HK-2 (cell line): ENCODE results near the gene CNN2.

Source experiments
- DNase-seq: peaks from one replicate; pipeline ENCODE4 v3.0.0-alpha.2; 2018; ENCODE audit not compliant: unreplicated experiment

Gene CNN2

DNA sequence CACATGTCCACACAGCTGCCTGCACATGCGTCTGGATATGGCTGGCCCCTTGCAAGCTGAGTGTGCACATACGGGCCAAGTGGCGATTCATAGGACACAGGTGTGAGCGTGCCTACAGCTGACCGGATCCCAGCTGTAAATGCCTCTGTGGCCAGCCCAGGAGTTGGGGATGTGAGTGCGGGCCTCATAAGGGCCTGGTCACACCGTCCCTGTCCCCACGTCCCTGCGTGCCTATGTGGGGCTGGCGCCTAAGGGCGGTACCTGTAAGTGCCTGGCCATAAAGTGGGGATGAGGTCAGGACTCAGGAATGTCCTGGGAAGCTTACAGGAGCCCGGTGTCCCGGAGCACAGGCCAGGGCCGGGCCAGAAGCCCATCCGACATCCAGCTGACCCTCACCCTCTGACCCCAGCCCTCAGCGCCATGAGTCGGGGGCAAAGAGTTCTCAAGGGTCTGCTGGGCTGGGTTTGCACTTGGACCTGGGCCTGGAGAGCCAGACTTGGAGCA, 39.2 kb downstream of the CNN2 start:
- DNase-seq, result peak; percentile 78

DNA sequence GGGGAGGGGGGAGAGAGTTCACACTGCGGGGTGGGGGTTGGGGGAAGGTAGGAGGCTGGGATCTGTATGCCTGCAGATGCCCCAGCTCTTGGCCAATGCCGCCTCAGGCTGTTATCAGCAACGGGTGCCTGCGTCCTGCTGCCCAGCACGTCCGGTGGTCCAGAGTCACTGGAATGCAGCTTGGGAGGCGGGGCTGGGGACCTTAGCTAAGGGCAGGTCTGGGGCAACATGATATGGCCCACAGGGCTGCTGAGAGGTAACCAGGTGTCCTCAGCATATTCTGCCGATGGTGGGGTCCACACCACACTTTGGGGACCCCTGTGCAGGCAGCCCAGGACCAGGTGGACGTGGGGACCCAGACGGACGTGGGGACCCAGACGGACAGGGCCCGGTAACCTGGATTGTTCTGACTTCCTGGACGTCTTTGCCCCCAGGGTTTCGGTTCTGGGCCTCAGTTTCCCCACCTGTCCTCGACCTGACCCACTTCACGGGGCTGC, 39.9 kb downstream of the CNN2 start:
- peak; percentile 77 for DNase-seq

DNA sequence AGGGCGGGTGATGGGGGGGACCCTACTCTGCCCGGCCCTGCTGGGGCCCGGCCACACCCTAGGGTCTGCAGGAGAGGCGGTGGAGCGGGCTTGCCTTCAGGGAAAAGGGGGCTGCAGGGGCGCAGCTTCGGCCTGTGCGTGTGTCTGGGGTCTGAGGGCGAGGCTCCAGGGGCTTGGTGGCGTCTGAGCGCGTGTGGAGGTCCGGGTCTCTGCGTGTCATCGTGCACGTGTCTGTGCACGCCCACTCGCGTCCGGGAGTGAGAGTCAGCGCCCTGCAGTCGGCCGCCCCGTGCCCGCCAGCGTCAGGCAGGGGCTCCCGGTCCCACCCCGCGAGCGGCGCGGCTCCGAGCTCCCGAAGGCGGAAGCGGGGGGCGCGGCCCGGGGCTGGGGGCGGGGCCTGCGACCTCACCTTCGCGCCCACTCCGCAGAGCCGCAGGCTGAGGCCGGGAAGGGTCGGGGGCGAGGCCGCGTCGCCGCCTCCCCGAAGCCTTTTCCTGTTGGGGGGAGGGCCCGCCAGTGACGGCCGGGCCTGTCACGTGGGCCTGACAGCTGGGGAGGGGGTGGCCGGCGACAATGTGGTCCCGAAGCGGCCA, 40.4 kb downstream of the CNN2 start, which contains the start of gene ARHGAP45:
TSS of gene ARHGAP45 (plus strand) at position 420 of the 593 bp plus-strand sequence. CDS start 239 bp downstream, outside the sequence.
- no peak for DNase-seq

DNA sequence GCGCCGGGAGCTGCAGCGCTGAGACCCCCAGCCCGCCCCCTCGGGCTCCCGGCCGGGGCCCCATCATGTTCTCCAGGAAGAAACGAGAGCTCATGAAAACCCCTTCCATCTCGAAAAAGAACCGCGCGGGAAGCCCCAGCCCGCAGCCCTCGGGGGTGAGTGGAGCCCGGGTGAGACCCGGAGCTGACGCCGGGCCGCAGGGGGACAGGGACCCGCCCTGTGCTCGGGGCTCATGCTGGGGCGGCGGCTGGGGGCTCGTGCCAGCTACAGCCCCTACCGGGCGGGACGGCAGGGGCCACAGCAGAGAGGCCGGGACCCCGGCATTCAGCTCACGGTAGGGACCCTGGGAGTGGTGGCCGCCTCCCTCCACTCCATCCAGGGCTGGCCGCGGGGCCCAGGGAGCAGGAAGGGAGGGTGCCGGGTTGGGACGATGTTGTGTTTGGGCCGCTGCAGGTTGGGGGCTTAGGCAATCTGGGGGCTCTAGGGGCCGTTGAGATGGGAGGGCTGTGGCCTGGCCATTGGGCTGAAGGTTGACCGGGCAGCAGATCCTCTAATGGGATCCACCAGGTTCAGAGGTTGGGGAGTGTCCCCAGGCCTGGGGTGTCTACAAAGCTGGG, 41.0 kb downstream of the CNN2 start:
- DNase-seq, result no peak

DNA sequence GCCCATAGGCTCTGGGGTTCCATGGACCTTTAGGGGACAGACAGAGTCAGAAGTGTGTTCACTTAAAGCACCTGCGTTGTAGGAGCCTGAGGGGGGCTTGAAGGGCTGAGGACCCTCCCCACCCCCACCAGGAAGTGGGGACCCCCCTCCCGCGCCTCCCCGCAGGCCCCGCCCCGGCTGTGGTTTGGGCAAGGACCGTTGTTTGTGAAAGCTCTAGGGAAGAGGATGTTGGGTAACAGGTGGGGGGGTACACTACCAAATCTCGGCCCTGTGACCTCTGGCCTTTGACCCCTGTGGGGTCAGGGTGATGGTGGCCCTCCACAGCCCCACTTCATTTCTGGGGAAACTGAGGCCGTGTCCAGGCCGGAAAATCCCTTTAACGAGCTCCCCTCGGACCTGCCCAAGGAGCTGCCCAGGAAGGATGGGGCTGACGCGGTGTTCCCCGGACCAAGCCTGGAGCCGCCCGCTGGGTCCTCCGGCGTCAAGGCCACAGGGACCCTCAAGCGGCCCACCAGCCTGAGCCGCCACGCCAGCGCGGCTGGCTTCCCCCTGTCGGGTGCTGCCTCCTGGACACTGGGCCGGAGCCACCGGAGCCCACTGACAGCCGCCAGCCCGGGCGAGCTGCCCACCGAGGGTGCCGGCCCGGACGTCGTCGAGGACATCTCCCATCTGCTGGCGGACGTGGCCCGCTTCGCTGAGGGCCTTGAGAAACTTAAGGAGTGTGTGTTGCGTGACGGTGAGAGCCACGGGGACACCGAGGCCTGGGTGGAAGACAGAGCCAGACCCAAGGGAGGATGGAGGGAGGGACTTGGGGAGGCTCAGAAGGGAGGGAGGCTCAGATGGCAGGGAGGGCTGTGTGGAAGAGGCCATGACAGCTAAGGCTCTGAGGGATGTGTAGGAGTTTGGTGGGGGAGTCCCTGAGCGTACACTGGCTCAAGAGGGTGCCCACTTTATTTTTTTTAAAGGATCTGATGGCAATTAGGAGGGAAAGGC, 41.9 kb downstream of the CNN2 start:
- DNase-seq, result no peak

DNA sequence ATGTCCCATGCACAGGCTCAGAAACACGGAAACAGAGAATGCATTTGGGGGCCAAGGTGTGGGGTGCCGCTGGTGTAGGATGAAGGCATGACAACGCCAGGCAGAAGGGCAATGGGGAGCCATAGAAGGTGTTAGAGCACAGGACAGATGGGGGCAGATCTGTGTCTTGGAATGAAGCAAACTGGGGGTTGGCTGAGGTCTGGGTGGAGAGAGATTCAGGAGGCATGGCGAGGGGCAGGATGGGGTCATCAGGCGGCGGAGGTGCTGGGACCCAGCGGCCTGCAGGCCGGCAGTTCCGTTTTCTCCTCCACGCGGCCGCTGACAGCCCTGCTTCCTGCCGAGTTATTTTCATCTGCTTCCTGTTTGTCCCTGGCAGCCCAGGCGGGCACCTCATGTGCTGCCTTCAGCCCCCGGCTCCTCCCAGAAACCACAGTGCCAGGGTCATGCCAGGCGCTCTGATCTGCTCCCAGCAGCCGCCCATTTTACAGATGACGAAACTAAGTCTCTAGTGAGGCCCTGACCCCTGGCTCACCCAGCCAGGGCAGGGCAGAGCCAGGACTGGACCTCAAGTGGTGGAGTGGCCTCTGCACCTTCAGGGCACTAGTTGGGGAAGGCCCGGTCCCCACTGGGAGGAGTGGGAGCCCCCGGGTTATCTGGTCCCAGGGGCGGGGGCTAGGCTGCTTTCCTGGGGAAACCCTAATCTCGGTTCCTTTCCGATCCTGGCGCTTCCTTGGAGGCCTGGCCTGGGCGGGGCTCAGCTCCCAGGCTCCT, 42.8 kb downstream of the CNN2 start:
- no peak for DNase-seq

DNA sequence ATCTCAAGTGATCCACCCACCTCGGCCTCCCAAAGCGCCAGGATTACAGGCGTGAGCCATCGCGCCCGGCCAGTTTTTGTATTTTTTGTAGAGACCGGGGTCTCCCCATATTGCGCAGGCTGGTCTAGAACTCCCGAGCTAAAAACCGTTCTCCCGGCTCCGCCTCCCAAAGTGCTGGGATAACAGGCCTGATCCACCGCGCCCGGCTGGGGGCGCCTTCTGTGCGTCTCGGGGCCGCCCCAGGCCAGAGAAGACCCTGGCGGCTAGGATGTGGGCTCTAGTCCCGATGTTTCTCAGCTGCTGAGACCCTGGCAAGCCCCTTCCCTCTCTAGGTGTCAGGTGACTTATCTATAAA, 44.1 kb downstream of the CNN2 start:
- no peak for DNase-seq

DNA sequence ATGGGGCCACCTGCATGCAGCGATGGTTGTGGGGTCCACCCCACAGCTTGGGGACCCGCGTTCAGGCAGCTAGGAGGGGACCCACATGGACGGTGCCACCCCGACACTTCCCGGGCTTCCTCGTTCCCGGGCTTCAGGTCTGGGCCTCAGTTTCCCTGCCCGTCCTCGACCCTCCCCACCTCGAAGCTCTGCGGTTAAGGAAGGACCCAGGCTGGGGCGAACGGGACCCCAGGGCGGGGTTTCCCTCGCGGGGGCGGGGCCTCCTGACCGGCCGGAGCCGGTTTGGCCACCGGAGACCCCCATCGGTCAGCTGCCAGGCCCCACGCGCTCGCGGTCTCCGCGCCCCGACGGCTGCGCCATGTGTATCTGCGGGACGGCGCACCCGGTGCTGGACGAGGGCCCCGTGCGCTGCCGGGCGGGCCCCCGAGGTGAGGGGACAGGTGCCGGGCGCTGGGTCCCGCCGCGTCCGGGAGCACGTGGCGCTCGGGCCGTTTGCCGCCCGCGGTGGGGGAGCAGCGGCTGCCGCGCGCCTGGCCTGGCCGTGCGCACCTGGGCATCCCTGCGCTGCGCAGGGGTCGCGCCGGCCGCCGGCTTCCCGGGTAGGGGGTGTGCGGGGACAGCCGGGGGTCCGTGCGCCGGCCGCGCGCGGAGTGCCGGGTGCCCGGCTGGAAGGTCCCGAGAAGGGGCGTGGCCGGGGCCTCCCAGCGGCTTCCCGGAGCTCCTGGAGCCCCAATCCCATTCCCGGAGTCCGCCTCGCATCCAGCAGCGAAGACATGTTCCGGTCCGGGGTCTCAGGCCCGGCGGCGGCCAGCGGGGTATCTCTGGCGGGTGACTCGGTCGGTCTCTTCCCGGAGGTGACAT, 44.8 kb downstream of the CNN2 start:
- no peak for DNase-seq

DNA sequence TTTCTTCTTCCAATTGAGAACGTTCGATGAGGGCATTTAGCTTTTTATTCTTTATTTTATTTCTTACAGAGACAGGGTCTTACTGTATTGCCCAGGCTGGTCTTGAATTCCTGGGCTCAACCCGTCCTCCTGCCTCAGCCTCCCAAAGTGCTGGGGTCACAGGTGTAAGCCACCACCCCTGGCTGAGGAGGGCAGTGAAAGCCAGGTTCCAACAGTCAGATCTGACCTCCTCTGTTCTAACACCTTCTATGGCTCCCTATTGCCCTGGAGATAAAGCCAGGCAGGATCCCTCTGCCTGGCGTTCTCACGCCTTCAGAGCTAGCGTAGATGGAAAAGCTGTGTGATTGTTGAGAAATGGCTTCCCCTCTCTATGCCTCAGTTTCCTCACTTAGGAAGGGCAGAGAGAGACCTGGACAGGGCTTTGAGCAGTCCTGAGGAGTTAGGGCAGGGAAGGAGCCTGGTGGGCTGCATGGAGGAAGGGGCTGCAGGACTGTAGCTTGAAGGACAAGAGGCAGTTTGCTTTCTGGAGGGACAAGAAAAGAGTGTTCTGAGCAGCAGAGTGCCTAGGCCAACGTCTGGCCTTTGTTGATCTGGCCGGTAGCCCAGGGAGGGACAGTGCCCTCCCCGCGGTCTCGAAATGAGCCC, 46.1 kb downstream of the CNN2 start:
- DNase-seq, result no peak

DNA sequence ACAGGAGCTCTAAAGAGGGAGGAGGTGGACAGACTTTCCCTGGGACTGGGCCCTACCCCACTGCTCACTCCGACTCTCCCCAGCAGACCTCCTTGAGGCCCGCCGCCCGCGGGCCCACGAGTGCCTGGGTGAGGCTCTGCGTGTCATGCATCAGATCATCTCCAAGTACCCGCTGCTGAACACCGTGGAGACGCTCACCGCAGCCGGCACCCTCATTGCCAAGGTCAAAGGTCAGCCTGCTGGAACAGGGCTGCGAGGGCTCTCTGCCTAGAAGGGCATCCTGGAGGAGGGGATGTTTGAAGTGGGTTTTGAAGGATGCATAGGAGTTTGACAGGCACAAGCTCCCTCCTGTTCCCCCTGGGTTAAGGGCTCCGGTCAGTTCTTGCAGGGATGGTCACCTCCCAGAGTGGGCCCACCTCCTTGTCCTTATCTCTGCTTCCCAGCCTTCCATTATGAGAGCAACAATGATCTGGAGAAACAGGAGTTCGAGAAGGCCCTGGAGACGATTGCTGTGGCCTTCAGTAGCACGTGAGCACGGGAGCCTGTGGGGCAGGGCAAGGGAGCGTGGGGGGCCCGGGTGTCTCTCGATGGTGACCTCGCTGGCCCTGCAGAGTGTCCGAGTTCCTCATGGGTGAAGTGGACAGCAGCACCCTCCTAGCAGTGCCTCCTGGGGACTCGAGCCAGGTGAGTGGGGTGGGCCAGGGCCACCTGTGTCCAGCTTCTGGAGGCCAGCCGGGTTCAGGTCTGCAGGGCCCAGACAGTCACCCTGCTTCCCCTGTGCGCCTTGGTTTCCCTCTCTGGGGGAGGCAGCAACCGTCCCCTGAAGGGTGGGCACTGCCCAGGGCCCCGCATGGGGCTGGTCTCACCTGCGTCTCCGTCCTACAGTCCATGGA, 46.9 kb downstream of the CNN2 start:
- no peak for DNase-seq

DNA sequence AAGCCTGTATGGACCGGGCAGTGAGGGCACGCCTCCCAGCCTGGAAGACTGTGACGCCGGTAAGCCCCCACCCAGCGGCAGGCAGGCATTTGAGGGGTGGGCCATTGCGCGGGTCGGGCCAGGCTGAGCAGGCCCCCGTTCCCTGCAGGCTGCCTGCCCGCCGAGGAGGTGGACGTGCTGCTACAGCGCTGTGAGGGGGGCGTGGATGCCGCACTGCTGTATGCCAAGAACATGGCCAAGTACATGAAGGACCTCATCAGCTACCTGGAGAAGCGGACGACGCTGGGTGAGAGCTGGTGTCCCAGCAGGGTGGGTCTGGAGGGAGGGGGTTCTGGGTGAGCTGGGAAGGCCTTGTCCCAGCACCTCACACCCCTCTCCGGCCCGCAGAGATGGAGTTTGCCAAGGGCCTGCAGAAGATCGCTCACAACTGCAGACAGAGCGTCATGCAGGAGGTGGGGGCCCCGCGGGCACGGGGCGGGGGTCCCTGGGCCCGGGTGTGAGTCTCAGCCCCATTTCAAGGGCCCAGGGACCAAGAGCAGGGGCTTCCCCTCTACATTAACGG, 47.6 kb downstream of the CNN2 start:
- no peak for DNase-seq

DNA sequence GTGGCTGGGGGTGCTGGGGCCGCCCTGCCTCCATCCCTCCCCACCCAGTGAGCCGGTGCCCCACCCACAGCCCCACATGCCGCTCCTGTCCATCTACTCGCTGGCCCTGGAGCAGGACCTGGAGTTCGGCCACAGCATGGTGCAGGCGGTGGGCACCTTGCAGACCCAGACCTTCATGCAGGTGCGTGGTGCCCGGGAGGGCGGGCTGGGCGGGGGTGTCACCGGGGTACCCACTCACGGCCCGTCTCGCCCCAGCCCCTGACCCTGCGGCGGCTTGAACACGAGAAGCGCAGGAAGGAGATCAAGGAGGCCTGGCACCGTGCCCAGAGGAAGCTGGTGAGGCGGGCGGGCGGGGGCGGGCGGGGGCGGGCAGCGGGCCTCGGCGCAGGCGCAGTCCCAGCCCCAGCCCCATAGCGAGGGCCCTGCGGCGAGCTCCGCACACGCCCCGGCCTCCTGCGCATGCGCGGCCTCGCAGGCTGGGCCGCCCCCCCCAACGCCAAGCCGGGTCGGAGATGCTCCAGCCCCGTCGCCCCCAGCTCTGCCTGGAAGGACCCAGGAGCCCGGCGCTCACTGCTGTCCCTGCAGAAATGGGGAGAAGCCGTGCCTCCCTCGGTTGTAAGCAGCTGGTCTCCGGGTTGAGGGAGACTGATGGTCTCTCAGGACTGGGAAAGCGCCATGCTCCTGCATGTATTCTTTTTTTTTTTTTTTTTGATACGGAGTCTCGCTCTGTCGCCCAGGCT, 48.3 kb downstream of the CNN2 start:
- DNase-seq, result peak; percentile 74

DNA sequence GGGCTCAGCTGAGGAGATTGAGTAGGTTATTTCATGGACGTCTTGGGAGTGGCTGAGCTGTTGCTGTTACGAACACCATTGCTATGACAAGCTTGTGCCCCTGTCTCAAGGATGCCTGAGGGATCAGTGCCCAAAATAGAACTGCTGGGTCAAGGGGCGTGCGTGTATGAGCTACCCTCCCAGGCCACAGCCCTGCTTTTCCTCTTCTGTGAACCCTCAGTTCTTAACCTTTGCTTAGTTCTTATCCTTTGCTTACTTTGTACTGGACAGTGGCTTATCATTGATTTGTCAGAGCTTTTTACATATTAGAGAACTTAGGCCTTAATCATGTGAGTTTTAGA, 49.6 kb downstream of the CNN2 start:
- no peak for DNase-seq

DNA sequence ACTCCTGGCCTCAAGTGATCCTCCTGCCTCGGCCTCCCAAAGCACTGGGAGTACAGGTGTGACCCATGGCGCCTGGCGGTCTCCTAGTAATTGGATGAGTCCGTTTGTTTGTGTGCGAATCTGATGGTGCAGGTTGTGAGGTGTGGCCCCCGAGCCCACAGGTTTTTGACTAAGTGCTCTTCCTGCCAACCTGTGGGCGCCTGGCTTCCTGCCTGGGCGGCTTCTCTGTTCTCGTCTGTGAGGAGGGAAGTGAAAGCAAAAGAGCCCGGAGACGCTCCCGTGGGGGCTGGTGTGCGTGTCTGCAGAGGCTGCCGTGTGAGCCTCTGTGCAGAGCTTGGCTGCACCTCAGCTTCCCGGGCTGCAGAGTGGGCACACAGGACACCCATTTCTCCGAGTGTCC, 50.5 kb downstream of the CNN2 start:
- DNase-seq, result peak; percentile 48

DNA sequence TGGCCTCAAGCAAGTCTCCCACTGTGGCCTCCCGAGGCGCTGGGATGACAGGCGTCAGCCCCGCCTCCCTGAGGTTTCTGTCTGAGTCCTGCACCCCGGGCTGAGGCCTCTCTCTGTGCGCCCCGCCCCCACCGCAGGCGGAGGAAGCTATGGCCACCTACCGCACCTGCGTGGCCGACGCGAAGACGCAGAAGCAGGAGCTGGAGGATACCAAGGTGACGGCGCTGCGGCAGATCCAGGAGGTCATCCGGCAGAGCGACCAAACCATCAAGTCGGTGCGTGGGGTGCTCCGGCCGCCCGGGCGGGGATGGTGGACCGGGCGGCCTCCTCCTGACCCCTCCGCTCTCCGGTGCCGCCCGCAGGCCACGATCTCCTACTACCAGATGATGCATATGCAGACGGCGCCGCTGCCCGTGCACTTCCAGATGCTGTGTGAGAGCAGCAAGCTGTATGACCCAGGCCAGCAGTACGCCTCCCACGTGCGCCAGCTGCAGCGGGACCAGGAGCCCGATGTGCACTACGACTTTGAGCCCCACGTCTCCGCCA, 53.2 kb downstream of the CNN2 start:
- no peak for DNase-seq

DNA sequence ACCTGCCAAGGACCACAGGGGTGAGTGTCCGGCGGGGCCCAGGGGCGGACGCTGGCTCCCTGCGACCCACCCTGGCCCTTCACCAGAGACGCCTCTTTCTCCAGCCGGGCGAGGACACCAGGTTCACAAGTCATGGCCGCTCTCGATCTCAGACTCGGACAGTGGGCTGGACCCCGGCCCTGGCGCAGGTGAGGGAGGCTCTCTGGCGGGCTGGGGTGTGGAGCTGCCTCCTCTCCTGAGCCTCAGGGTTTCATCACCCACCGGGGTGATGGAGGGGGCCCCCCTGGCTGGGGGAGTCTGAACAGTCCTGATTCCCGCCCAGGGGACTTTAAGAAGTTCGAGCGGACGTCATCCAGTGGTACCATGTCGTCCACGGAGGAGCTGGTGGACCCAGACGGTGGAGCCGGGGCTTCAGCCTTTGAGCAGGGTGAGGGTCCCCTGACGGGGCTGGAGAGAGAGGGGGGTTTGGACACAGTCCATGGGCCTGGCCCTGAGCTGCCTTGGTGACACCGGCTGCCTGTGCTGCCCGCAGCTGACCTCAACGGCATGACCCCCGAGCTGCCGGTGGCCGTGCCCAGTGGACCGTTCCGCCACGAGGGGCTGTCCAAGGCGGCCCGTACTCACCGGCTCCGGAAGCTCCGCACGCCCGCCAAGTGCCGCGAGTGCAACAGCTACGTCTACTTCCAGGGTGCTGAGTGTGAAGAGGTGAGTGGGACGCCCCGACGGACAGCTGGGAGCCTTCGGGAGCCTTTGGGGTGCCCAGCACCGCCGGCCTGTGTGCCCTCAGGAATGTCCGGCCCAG, 54.2 kb downstream of the CNN2 start:
- no peak for DNase-seq
